ENCODE measurements around the gene SMC1A. TPM values are rescaled to one million over a fixed set of nuclear protein-coding genes. Genes with fewer than 3 reads are reported as not detected.

The SMC1A gene
- total and polyA plus RNA-seq, 2 experiments from 2014 or later: 48.3 to 59.5 TPM

DNA sequence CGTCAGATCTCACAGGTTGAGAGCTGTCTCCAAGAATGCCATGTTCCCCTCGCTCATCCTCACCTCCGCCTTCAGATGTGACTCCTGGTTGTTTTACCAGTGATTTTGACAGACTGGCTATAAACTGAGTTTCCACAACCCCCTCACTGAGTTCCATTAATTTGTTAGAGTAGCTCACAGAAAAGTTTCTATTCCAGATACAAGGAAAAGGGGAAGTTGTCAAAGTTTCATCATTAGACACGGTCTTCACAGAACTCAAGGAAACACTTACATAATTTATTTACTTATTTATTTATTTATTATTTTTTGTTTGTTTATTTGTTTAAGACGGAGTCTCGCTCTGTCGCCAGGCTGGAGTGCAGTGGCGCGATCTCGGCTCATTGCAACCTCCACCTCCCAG lies 85.4 kb downstream of the SMC1A start:
- Histone ChIP-seq H3K4me3 (no peak overlapping the region), H3K4me1 (ENCODE audit: low read depth) (no peaks in the 10 kb centered on the region), H3K27ac (no peak overlapping the region), H3K9me3 (ENCODE audit: low read depth) (no peaks in the 10 kb centered on the region), H3K36me3 (no peaks in the 10 kb centered on the region), H3K27me3 (no peaks in the 10 kb centered on the region)
- no peak for TF ChIP-seq CTCF (IDR thresholded peaks at IDR 0.05; ENCODE audit: low read depth, low read length)
- DNase-seq (ENCODE audit: low read depth in 1 of 2, low spot score in 1 of 2): no peak

DNA sequence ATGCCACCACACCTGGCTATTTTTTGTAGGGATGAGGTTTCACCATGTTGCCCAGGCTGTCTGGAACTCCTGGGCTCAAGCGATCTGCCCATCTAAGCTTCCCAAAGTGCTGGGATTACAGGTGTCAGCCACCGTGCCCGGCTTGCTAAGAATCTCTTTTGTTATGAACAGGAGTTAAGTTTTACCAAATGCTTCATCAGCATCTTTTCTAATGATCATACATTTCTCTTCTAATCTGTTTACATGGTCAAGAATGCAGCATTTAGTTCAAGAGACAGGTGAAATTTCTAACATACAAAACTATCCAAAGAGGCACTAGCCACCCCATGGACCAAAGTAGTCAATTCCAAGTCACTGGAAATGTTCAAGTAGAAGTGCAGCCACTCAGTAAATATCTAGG lies 88.6 kb downstream of the SMC1A start:
- Histone ChIP-seq H3K4me3 (no peak overlapping the region), H3K36me3 (no peaks in the 10 kb centered on the region), H3K9me3 (ENCODE audit: low read depth) (no peaks in the 10 kb centered on the region), H3K27ac (no peak overlapping the region), H3K27me3 (no peaks in the 10 kb centered on the region), H3K4me1 (ENCODE audit: low read depth) (no peaks in the 10 kb centered on the region)
- DNase-seq (ENCODE audit: low read depth in 1 of 2, low spot score in 1 of 2): no peak
- no peak for TF ChIP-seq CTCF (IDR thresholded peaks at IDR 0.05; ENCODE audit: low read depth, low read length)

GRCh38 chrX:53332204-53332603 lies 90.2 kb downstream of the SMC1A start:
- TF ChIP-seq CTCF (IDR thresholded peaks at IDR 0.05; ENCODE audit: low read depth, low read length): no peak
- Histone ChIP-seq H3K36me3 (no peaks in the 10 kb centered on the region), H3K4me3 (no peak overlapping the region), H3K9me3 (ENCODE audit: low read depth) (no peaks in the 10 kb centered on the region), H3K27ac (no peak overlapping the region), H3K4me1 (ENCODE audit: low read depth) (no peaks in the 10 kb centered on the region), H3K27me3 (no peaks in the 10 kb centered on the region)
- no peak for DNase-seq (ENCODE audit: low read depth in 1 of 2, low spot score in 1 of 2)

- H3K27me3 ChIP-seq: no peaks in the 10 kb centered on the region
- no peak overlapping the region for H3K27ac ChIP-seq
- no peaks in the 10 kb centered on the region for H3K9me3 ChIP-seq (ENCODE audit: low read depth)
- H3K36me3 ChIP-seq: no peaks in the 10 kb centered on the region
- DNase-seq (ENCODE audit: low read depth in 1 of 2, low spot score in 1 of 2): no peak
- H3K4me3 ChIP-seq: no peak overlapping the region
- TF ChIP-seq CTCF (IDR thresholded peaks at IDR 0.05; ENCODE audit: low read depth, low read length): no peak
- H3K4me1 ChIP-seq (ENCODE audit: low read depth): no peaks in the 10 kb centered on the region
Observed at GRCh38 chrX:53330331-53330730, 92.1 kb downstream of the SMC1A start.

DNA sequence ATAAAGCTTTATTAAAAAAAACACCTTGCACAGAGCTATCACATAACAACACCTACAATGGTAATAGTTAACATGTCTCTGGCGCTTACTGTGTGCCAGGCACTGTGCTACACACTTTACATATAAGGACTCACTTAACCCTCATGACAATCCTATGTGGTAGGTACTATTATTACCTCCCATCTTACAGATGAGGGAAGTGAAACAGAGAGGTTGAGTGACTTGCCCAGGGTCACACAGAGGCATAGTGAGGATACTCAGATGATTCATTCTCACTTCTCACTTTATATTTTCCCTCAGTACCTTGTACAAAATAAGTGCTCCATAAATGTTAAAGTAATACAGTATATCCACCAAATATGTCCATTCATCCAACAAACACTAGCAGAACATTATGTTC lies 97.7 kb downstream of the SMC1A start:
- Histone ChIP-seq H3K27me3 (peaks cover 12% of the 10 kb centered on the region), H3K4me3 (no peak overlapping the region), H3K36me3 (no peaks in the 10 kb centered on the region), H3K27ac (no peak overlapping the region), H3K9me3 (ENCODE audit: low read depth) (no peaks in the 10 kb centered on the region), H3K4me1 (ENCODE audit: low read depth) (no peaks in the 10 kb centered on the region)
- no peak for DNase-seq (ENCODE audit: low read depth in 1 of 2, low spot score in 1 of 2)
- TF ChIP-seq CTCF (IDR thresholded peaks at IDR 0.05; ENCODE audit: low read depth, low read length): no peak

Other genes with a start within 250 kb of the SMC1A start
- 185 and 187 TPM in 2 replicates for gene KDM5C, start 197.4 kb downstream of the SMC1A start, total RNA-seq
- gene KDM5C, start 197.4 kb downstream of the SMC1A start, polyA plus RNA-seq: 83.0 and 97.6 TPM in 2 replicates
- 35.3 and 37.0 TPM in 2 replicates for gene IQSEC2, start 141.1 kb downstream of the SMC1A start, total RNA-seq
- 14.3 and 23.3 TPM in 2 replicates for gene IQSEC2, start 141.1 kb downstream of the SMC1A start, polyA plus RNA-seq
- 2.7 and 3.0 TPM in 2 replicates for gene RIBC1, start 219 bp upstream of the SMC1A start, total RNA-seq
- gene RIBC1, start 219 bp upstream of the SMC1A start, polyA plus RNA-seq: 1.6 and 4.0 TPM in 2 replicates
- gene HSD17B10, start 11.7 kb upstream of the SMC1A start, total RNA-seq: 78.4 and 183 TPM in 2 replicates
- 133 and 249 TPM in 2 replicates for gene HSD17B10, start 11.7 kb upstream of the SMC1A start, polyA plus RNA-seq